HG03575 (cell line): ENCODE data around the gene PYDC1.
A peak's percentile ranks its signal among the peaks of the same experiment; 100 is the strongest.
"Not testable (repeated sequence)": the region's sequence is repeated elsewhere in the genome, so short reads cannot be mapped to it uniquely, and the experiment has no call there.

ENCODE experiments used
- ATAC-seq: cut with Tn5 transposase; IDR thresholded peaks from one replicate; pipeline ENCODE4 v1.9.1; 2021; ENCODE audit not compliant: unreplicated experiment, insufficient number of reproducible peaks, low FRiP score; ENCODE audit errors: extremely low read depth

The PYDC1 gene

DNA sequence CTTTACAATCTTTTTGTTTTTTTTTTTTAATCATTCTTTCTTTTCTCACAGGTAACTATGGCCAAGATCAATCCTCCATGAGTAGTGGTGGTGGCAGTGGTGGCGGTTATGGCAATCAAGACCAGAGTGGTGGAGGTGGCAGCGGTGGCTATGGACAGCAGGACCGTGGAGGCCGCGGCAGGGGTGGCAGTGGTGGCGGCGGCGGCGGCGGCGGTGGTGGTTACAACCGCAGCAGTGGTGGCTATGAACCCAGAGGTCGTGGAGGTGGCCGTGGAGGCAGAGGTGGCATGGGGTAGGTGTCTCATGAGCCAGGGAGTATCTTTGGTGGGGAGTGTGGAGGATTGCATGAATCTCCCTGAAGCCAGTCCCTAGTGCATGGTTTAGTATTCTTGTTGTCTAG lies 32.0 kb downstream of the PYDC1 start:
- no peak for ATAC-seq

DNA sequence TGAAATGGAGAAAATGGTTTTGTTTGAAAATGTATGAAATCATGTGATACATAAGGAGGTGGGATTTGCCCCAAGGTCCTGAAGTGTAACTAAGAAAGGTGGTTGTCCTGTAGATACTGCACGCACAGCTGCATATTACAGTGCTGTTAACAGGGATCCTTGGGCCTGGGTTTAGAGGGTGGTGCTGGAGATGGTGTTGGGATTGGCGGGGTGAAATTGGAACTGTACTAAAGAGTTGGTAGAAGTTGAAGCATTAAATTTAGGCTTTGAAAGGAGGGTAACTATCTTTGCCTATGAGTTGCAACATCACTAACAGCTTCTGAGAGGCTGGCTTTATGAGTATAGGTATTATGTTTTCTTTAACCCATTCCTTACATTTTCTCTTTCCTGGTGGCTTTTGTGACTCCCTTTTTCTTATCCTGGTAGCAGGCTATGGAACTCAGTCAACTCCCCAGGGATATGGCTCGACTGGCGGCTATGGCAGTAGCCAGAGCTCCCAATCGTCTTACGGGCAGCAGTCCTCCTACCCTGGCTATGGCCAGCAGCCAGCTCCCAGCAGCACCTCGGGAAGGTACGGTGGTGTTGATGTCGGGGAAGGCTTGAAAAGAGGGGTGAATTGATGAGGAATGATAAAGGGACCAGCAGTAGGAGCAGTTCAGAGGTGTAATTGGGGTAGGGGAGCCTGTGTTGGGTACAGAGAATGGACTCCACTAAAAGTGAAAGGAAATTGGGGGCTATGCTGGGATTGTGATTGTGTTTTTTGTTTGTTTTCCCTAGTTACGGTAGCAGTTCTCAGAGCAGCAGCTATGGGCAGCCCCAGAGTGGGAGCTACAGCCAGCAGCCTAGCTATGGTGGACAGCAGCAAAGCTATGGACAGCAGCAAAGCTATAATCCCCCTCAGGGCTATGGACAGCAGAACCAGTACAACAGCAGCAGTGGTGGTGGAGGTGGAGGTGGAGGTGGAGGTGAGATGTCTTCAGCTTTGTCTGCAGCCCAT lies 33.2 kb downstream of the PYDC1 start:
- ATAC-seq: no peak

DNA sequence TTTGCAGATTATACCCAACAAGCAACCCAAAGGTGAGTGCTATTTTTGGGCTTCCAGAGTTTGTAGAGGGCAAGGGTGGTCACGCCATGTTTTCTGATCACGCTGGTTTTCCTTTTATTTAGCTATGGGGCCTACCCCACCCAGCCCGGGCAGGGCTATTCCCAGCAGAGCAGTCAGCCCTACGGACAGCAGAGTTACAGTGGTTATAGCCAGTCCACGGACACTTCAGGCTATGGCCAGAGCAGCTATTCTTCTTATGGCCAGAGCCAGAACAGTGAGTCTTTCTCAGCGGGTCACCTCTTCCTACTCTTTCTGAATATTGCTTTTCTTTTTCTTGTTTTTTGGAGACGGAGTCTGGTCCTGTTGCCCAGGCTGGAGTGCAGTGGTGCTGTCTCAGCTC lies 34.5 kb downstream of the PYDC1 start:
- no peak for ATAC-seq

DNA sequence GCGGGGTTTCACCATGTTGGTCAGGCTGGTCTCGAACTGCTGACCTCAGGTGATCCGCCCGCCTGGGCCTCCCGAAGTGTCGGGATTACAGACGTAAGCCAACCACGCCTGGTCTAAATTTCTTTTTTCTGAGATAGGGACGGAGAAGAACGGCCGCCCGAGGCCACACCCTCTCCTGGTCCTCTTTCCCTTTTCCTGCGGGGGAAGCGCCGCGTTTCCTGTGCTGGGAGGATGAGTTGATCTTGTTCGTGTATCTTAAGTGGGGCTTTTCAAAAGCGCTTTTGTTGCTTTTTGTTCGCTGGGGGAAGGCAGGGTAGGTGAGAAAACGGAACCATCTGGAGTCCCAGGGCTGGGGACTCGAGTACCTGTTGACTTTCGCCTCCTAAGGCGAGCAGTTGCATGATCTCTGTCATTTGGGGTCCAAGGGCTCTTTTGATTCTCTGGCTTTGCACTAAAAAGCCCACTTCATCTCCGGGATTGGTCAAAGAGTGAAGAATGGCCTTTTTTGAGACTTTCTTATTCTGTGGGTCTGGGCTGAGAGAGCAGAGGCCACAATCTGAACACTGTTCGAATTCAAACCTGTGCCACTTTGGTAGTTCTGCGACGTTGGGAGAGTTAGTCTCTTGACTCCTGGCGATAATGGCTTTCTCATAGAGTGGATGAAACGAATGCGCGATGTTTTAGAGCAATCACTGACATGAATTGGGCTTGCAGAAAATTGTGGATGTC lies 35.7 kb downstream of the PYDC1 start:
- ATAC-seq: no peak

DNA sequence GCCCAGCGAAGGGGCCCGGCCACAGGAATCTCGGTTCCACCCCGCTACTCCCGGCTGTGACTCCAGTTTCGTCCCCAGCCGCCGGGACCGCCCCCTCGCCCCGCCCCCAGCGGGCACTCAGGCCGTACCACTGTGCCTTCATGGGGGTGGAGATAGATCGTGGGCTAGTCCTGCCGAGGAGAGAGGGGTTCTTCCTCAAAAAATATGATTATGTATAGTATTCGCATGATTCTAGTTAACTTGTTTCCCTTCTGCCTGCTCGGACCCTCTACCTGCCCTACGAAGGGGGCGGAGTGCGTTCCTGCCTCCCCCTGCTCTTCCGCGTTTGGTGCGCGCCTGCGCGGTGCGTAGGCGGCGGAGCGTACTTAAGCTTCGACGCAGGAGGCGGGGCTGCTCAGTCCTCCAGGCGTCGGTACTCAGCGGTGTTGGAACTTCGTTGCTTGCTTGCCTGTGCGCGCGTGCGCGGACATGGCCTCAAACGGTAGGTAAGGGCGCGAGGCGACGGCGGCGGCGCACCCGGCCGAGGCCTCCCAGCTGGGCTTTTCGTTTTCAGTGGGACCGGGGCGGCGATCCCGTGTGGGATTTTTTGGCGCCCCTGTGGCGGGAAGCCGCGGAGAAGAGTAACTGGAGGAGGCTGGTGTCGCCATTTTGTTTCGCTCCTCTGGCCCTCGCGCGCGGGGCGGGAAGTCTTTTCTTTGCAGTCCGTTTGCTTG lies 37.0 kb downstream of the PYDC1 start, which contains the start of gene FUS:
TSS of gene FUS (plus strand) at position 393 of the 713 bp plus-strand sequence. CDS start at position 469, 76 bp downstream.
- peak; percentile 30 for ATAC-seq

DNA sequence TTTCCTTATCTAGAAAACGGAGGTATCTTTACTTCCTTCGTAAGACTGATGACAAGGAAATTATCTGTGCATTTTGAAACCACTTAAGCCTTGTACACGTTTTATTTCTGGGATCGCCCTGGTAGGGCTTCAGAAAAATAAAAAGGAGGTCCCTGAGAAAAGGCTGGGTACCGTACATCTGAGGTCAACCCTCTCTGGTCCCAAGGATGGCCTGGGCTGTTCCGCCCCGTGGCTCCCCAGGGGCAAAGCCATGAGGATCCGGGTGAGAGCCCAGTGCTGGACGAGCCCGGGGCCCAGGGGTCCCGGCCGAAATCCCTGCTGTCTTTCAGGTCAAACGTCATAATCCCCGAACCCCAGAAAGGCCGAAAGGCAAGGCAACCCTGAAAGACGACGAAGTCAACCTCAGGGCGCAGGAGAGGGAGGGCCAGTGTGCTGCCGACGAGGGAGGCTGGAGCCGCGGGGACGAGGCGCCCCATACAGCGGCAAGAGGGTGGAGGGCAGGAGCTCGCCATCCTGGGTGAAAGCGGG lies 37.7 kb downstream of the PYDC1 start:
- no peak for ATAC-seq

DNA sequence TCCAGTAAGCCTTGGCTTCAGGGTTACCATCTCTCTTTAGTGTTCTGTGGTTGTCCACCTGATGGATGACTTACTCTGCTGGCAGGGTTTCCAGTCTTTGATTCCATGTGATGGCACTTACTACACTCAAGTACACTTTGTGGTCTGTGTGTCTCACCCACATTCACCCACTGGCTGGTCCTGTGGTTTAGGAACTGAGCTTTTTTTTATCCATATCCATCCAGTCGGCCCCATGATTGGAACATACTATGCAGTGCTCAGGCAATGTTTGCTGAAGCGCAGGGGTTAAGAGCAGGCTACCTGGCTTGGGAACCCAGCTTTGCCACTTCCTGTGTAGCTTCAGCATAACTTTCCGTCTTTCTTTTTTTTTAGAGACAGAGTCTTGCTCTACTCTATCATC lies 39.8 kb downstream of the PYDC1 start:
- ATAC-seq: no peak

DNA sequence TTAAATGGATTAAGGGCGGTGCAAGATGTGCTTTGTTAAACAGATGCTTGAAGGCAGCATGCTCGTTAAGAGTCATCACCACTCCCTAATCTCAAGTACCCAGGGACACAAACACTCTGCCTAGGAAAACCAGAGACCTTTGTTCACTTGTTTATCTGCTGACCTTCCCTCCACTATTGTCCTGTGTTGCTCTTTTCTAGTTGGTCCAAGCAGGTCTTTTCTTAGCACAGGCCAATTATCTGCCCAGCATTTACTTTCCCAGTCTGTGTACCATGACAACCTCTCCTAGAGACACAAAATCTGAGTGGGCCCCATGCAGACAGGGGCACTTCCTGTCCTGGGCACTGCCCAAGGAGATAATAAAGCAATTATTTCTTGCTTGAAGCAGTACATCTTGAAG lies 46.9 kb downstream of the PYDC1 start:
- not testable (repeated sequence) for ATAC-seq

DNA sequence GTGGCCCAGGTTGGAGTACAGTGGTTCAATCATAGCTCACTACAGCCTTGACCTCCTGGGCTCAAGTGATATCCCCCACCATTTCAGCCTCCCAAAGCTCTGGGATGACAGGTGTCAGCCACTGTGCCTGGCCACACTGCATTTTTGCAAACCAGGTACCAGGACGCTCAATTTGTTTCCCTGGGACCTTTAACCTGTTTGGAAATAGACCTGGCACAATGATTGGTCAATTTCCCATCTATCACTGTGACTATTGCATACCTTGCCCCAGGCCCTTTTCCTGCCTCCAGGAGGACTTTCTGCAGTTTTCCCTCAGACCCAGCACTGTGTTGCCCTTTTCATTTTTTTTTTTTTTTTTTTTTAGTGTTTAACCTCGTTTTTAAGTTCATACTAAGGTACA lies 48.1 kb downstream of the PYDC1 start:
- no peak for ATAC-seq

DNA sequence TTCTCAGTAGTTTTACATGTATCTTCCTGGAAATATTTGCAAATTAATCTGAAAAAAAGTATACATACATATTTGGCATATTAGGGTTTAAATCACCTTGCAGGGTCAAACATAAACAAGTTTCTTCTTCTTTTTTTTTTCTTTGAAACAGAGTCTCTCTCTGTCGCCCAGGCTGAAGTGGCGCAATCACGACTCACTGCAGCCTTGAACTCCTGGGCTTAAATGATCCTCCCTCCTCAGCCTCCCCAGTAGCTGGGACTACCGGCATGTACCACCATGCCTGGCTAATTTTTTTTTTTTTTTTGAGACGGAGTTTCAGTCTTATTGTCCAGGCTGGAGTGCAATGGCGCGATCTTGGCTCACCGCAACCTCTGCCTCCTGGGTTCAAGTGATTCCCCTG lies 49.6 kb downstream of the PYDC1 start:
- no peak for ATAC-seq
